ENCODE measurements around the gene PTPRN2.
"Not testable (repeated sequence)": the region's sequence is repeated elsewhere in the genome, so short reads cannot be mapped to it uniquely, and the experiment has no call there.

The PTPRN2 gene

GRCh38 chr7:157848508-157849340 lies 738.9 kb downstream of the PTPRN2 start:
- CTCF ChIA-PET, result no interaction called here

DNA sequence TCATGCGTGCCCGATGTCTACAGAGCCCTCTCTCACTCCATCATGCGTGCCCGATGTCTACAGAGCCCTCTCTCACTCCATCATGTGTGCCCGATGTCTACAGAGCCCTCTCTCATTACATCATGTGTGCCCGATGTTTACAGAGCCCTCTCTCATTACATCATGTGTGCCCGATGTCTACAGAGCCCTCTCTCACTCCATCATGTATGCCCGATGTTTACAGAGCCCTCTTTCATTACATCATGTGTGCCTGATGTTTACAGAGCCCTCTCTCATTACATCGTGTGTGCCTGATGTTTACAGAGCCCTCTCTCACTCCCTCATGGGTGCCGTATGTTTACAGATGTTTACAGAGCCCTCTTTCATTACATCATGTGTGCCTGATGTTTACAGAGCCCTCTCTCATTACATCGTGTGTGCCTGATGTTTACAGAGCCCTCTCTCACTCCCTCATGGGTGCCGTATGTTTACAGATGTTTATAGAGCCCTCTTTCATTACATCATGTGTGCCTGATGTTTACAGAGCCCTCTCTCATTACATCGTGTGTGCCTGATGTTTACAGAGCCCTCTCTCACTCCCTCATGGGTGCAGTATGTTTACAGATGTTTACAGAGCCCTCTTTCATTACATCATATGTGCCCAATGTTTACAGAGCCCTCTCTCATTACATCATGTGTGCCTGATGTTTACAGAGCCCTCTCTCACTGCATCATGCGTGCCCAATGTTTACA lies 739.7 kb downstream of the PTPRN2 start:
- POLR2A ChIA-PET; H3K4me3 ChIP-seq (ENCODE audit: low read depth, low read length); DNase-seq (ENCODE audit: low read depth, low spot score); CTCF ChIA-PET: not testable (repeated sequence)

More at GRCh38 chr7:157848508-157849340, 738.9 kb downstream of the PTPRN2 start:
- TF ChIP-seq, protein P1, sequence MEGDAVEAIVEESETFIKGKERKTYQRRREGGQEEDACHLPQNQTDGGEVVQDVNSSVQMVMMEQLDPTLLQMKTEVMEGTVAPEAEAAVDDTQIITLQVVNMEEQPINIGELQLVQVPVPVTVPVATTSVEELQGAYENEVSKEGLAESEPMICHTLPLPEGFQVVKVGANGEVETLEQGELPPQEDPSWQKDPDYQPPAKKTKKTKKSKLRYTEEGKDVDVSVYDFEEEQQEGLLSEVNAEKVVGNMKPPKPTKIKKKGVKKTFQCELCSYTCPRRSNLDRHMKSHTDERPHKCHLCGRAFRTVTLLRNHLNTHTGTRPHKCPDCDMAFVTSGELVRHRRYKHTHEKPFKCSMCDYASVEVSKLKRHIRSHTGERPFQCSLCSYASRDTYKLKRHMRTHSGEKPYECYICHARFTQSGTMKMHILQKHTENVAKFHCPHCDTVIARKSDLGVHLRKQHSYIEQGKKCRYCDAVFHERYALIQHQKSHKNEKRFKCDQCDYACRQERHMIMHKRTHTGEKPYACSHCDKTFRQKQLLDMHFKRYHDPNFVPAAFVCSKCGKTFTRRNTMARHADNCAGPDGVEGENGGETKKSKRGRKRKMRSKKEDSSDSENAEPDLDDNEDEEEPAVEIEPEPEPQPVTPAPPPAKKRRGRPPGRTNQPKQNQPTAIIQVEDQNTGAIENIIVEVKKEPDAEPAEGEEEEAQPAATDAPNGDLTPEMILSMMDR (IDR thresholded peaks at IDR 0.05; ENCODE audit: insufficient read depth, low read length, missing control alignments), result no peak
- POLR2A ChIA-PET, result no interaction called here
- no peak overlapping the region for H3K4me3 ChIP-seq (ENCODE audit: low read depth, low read length)
- DNase-seq (ENCODE audit: low read depth, low spot score), result no peak

DNA sequence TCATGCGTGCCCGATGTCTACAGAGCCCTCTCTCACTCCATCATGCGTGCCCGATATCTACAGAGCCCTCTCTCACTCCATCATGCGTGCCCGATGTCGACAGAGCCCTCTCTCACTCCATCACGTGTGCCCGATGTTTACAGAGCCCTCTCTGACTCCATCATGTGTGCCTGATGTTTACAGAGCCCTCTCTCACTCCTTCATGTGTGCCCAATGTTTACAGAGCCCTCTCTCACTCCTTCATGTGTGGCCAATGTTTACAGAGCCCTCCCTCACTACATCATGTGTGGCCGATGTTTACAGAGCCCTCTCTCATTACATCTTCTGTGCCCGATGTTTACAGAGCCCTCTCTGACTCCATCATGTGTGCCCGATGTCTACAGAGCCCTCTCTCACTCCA lies 740.9 kb downstream of the PTPRN2 start:
- POLR2A ChIA-PET; DNase-seq (ENCODE audit: low read depth, low spot score); H3K4me3 ChIP-seq (ENCODE audit: low read depth, low read length); CTCF ChIA-PET: not testable (repeated sequence)

DNA sequence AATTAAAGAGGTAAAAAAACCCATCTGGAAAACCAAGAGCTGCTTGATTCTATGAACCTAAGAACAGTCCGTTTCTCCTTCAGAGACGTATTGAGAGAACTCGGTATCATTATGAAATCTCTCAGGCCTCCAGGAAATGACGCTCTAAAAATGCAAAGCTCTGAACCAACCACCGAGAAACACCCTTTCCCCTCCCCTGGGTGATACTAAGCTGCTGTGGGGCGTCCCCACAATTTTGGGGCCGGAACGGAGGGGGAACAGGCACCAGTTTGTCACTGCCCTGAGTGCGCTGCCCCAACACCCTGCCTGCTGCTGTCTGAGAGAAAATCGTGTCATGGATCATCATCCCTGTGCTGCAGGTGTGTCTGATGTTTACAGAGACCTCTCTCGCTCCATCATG lies 741.4 kb downstream of the PTPRN2 start:
- CTCF ChIA-PET, result no interaction called here
- no peak overlapping the region for H3K4me3 ChIP-seq (ENCODE audit: low read depth, low read length)
- no peak for DNase-seq (ENCODE audit: low read depth, low spot score)
- POLR2A ChIA-PET, result no interaction called here
- TF ChIP-seq, protein P1 (IDR thresholded peaks at IDR 0.05; ENCODE audit: insufficient read depth, low read length, missing control alignments), result no peak

DNA sequence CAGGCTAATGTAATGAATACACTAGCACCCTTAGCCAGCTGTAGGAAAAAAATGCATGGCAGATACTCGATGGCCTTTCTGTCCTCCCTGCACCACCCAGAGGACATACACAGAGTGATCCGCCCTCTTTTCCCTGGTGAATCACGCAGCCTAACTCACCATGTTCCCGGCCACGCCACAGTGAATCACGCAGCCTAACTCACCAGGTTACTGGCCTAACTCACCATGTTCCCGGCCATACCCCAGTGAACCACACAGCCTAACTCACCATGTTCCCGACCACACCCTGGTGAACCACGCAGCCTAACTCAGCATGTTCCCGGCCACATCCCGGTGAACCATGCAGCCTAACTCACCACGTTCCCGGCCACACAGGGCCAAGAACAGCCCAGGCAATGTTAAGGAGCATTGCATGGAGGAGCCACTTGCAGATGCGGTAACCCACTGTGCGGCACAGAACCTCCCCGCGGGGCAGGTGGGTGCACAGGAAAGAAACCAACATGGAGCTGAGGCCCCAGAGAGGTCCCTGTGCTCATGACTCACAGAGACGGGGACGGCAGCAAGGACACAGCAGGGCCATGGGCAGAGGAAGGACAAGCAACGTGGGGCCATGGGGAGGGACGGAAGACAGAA lies 742.3 kb downstream of the PTPRN2 start:
- CTCF ChIA-PET, result no interaction called here
- DNase-seq (ENCODE audit: low read depth, low spot score), result no peak
- POLR2A ChIA-PET, result no interaction called here
- TF ChIP-seq, protein P1 (IDR thresholded peaks at IDR 0.05; ENCODE audit: insufficient read depth, low read length, missing control alignments), result no peak
- H3K4me3 ChIP-seq (ENCODE audit: low read depth, low read length), result no peak overlapping the region

GRCh38 chr7:157844611-157845010 lies 743.0 kb downstream of the PTPRN2 start:
- no peak overlapping the region for H3K4me3 ChIP-seq (ENCODE audit: low read depth, low read length)
- TF ChIP-seq, protein P1 (IDR thresholded peaks at IDR 0.05; ENCODE audit: insufficient read depth, low read length, missing control alignments), result no peak
- DNase-seq (ENCODE audit: low read depth, low spot score), result no peak
- POLR2A ChIA-PET, result no interaction called here
- CTCF ChIA-PET, result no interaction called here

DNA sequence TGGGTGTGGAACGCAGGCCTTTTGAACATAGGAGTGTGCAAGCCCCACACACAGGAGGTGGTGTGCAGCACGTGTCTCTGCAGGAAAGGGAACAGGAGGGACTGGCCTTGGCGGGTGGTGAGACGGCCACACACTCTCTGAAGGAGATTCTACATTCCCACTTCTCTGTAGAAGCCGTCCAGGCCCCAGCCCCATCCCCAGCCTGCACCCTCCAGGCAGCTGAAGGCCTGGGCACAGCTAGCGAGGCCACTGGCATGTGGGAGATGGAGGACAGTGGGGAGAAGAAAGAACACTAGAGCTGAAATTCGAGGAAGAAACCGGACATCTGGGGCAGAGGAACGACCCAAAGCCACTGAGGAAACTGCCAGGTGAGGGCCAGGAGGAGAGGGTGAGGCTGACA lies 743.5 kb downstream of the PTPRN2 start:
- no peak overlapping the region for H3K4me3 ChIP-seq (ENCODE audit: low read depth, low read length)
- CTCF ChIA-PET, result no interaction called here
- DNase-seq (ENCODE audit: low read depth, low spot score), result no peak
- TF ChIP-seq, protein P1 (IDR thresholded peaks at IDR 0.05; ENCODE audit: insufficient read depth, low read length, missing control alignments), result no peak
- POLR2A ChIA-PET, result no interaction called here

Data from AG04449 (cell line).